SK-N-SH (cell line): Measurements from ENCODE around the gene MB21D2. TPM values are rescaled to one million over a fixed set of nuclear protein-coding genes. Genes with fewer than 3 reads are reported as not detected.

Experiments used
- CTCF ChIA-PET: fragments of 300-600, 350-600 bp; formaldehyde crosslinking; extraction: SDS; loops from one replicate; lab custom pipeline; 2021; lab: Yijun Ruan, JAX
- POLR2A ChIA-PET: fragments of 350-600 bp; sonication (Branson Sonifier 250); formaldehyde crosslinking; extraction: SDS; loops from one replicate; lab custom pipeline; 2020; ENCODE audit warnings: antibody characterized with exemption, inconsistent platforms; lab: Yijun Ruan, JAX
- DNase-seq: peaks from one replicate; pipeline ENCODE4 v3.0.0; 2012
- H2AFZ ChIP-seq: fragments of 200-600 bp; sonication (generic); 2 replicates; pipeline ENCODE4 v1.8.1; 2016; ENCODE audit warnings: antibody characterized with exemption, mild to moderate bottlenecking, low read depth
- H3F3A ChIP-seq: fragments of 200-600 bp; sonication (generic); replicated peaks from 2 replicates; pipeline ENCODE3; 2016; ENCODE audit warnings: antibody characterized with exemption, mild to moderate bottlenecking; ENCODE audit not compliant: insufficient read depth
- H3K27ac ChIP-seq, 2 experiments: fragments of 200-500 bp in 1 of 2; fragments of 200-600 bp in 1 of 2; sonication (Bioruptor generic) in 1 of 2; sonication (generic), shearing (Covaris generic) in 1 of 2; 2 replicates each; pipeline versions ENCODE4 v1.5.1 to v1.6.1; 2014 to 2016; ENCODE audit warnings: low read depth in 2 of 2, inconsistent platforms in 1 of 2, low read length in 1 of 2, mild to moderate bottlenecking in 1 of 2, mixed read lengths in 1 of 2
- H3K27me3 ChIP-seq: fragments of 200-600 bp; sonication (generic), shearing (Covaris generic); 2 replicates; pipeline ENCODE4 v1.6.1; 2016; ENCODE audit warnings: mixed run types; ENCODE audit not compliant: insufficient read depth
- H3K36me3 ChIP-seq, 2 experiments: fragments of 200-500 bp in 1 of 2; fragments of 200-600 bp in 1 of 2; sonication (Bioruptor generic) in 1 of 2; sonication (generic) in 1 of 2; replicated peaks in 1 of 2; 2 replicates each; pipeline versions ENCODE3 to v1.5.1; 2014 to 2016; ENCODE audit warnings: low read length in 1 of 2, mild to moderate bottlenecking in 1 of 2; ENCODE audit not compliant: insufficient read depth in 2 of 2, control insufficient read depth in 1 of 2
- H3K4me1 ChIP-seq, 2 experiments: fragments of 200-500 bp in 1 of 2; fragments of 200-600 bp in 1 of 2; sonication (Bioruptor generic) in 1 of 2; sonication (generic), shearing (Covaris generic) in 1 of 2; 2 replicates each; pipeline versions ENCODE4 v1.5.1 to v1.6.1; 2014 to 2016; ENCODE audit warnings: low read depth in 1 of 2, low read length in 1 of 2, mixed run types in 1 of 2; ENCODE audit not compliant: insufficient read depth in 2 of 2, control insufficient read depth in 1 of 2
- H3K4me2 ChIP-seq: fragments of 200-600 bp; sonication (generic), shearing (Covaris generic); 2 replicates; pipeline ENCODE4 v1.6.1; 2017; ENCODE audit warnings: mixed run types
- H3K4me3 ChIP-seq, 2 experiments: fragments of 200-500 bp in 1 of 2; fragments of 200-600 bp in 1 of 2; sonication (Bioruptor generic) in 1 of 2; sonication (generic), shearing (Covaris generic) in 1 of 2; 2 replicates each; pipeline versions ENCODE4 v1.5.1 to v1.8.1; 2014 to 2016; ENCODE audit warnings: low read depth in 2 of 2, inconsistent platforms in 1 of 2, low read length in 1 of 2, mild to moderate bottlenecking in 1 of 2, mixed read lengths in 1 of 2, moderate library complexity in 1 of 2
- H3K79me2 ChIP-seq: fragments of 200-600 bp; sonication (generic); 2 replicates; pipeline ENCODE4 v1.8.1; 2017; ENCODE audit warnings: mild to moderate bottlenecking; ENCODE audit not compliant: insufficient read depth
- H3K9ac ChIP-seq: fragments of 200-600 bp; sonication (generic); 2 replicates; pipeline ENCODE4 v1.6.1; 2017; ENCODE audit warnings: mixed run types
- H3K9me2 ChIP-seq: fragments of 200-600 bp; sonication (generic); 2 replicates; pipeline ENCODE4 v1.6.1; 2017; ENCODE audit warnings: mixed run types
- H3K9me3 ChIP-seq: fragments of 200-600 bp; sonication (generic); 2 replicates; pipeline ENCODE4 v1.6.1; 2017; ENCODE audit warnings: mixed run types, mild to moderate bottlenecking, moderate library complexity
- H4K20me1 ChIP-seq: fragments of 200-600 bp; sonication (generic); 2 replicates; pipeline ENCODE4 v1.6.1; 2017; ENCODE audit warnings: mild to moderate bottlenecking, mixed run types; ENCODE audit not compliant: insufficient read depth
- CTCF ChIP-seq: fragments of 200-600 bp; sonication (generic); IDR thresholded peaks from 2 replicates; pipeline ENCODE4 v1.6.1; 2017; ENCODE audit warnings: antibody characterized with exemption, mild to moderate bottlenecking, moderate library complexity
- ELF1 ChIP-seq: IDR thresholded peaks from 2 replicates; pipeline ENCODE4 v1.4.0; 2012
- EP300 ChIP-seq, 2 experiments: IDR thresholded peaks; 2 replicates each; pipeline versions ENCODE4 v1.4.0 to v1.6.1; 2012; ENCODE audit warnings: borderline replicate concordance in 1 of 2, low read depth in 1 of 2, low read length in 1 of 2
- EZH2phosphoT487 ChIP-seq: fragments of 200-600 bp; sonication (generic); IDR thresholded peaks from 2 replicates; pipeline ENCODE4 v1.6.1; 2017; ENCODE audit warnings: low read depth, mixed run types, mild to moderate bottlenecking, antibody characterized with exemption, moderate library complexity, borderline replicate concordance
- GABPA ChIP-seq: IDR thresholded peaks from 2 replicates; pipeline ENCODE4 v1.4.0; 2012; ENCODE audit warnings: low read depth, mild to moderate bottlenecking
- JUND ChIP-seq: IDR thresholded peaks from 2 replicates; pipeline ENCODE4 v1.4.0; 2012
- MEF2A ChIP-seq: IDR thresholded peaks from 2 replicates; pipeline ENCODE4 v1.4.0; 2012; ENCODE audit warnings: low read depth, borderline replicate concordance
- MXI1 ChIP-seq: IDR thresholded peaks from 2 replicates; pipeline ENCODE4 v1.6.1; 2012; ENCODE audit warnings: mild to moderate bottlenecking, low read depth, low read length, improper control_type of control experiment
- POLR2AphosphoS5 ChIP-seq: IDR thresholded peaks from 2 replicates; pipeline ENCODE4 v1.6.1; 2012; ENCODE audit warnings: low read depth, low read length
- RCOR1 ChIP-seq: fragments of 150-350 bp; IDR thresholded peaks from 2 replicates; pipeline ENCODE4 v1.6.1; 2017; ENCODE audit warnings: antibody characterized with exemption, low read length
- RFX5 ChIP-seq: IDR thresholded peaks from 2 replicates; pipeline ENCODE4 v1.6.1; 2012; ENCODE audit warnings: mild to moderate bottlenecking, improper control_type of control experiment, low read length
- SMC3 ChIP-seq: IDR thresholded peaks from 2 replicates; pipeline ENCODE4 v1.6.1; 2012; ENCODE audit warnings: low read depth, low read length, improper control_type of control experiment
- TCF12 ChIP-seq: IDR thresholded peaks from 2 replicates; pipeline ENCODE4 v1.4.0; 2012
- TEAD4 ChIP-seq: IDR thresholded peaks from 2 replicates; pipeline ENCODE4 v1.4.0; 2012; ENCODE audit warnings: mild to moderate bottlenecking, borderline replicate concordance; ENCODE audit not compliant: insufficient read depth
- USF2 ChIP-seq: fragments of 150-350 bp; IDR thresholded peaks from 2 replicates; pipeline ENCODE4 v1.6.1; 2017; ENCODE audit warnings: antibody characterized with exemption, low read length, low read depth, borderline replicate concordance
- YY1 ChIP-seq: IDR thresholded peaks from 2 replicates; pipeline ENCODE4 v1.4.0; 2012; ENCODE audit warnings: low read depth, mild to moderate bottlenecking
- WGBS: methylation state at CpG from one replicate; pipeline ENCODE4 v1.1.6; 2017; ENCODE audit warnings: low lambda C conversion rate; 5-methylcytosine and 5-hydroxymethylcytosine counted together
- polyA plus RNA-seq, 3 experiments: library from polyadenylated mRNA; depleted of rRNA; stranded (reverse); fragments of >200 nt; gene quantifications; 2 replicates each; pipeline ENCODE4 v1.2.3, GENCODE V29; 2012
- TF ChIP-seq, protein P1 (sequence below): IDR thresholded peaks from 2 replicates; pipeline ENCODE4 v1.4.0; 2012; ENCODE audit warnings: low read depth, borderline replicate concordance
- TF ChIP-seq, protein P2 (sequence below): IDR thresholded peaks from 2 replicates; pipeline ENCODE4 v1.4.0; 2012; ENCODE audit warnings: low read depth, borderline replicate concordance
- TF ChIP-seq, protein P3 (sequence below): fragments of 150-350 bp; IDR thresholded peaks from 2 replicates; pipeline ENCODE4 v1.6.1; 2016; ENCODE audit warnings: mild to moderate bottlenecking, low read depth, low read length

MB21D2 gene
- polyA plus RNA-seq, 1 of the 3 experiments (the other 2 are of a cell fraction): 12.7 TPM

- H3K27me3 ChIP-seq: no peaks in the 10 kb centered on the region
- no peaks in the 10 kb centered on the region for H4K20me1 ChIP-seq
- H3K36me3 ChIP-seq: no peaks in the 10 kb centered on the region
- 86% methylated on average over 6 of the region's 6 CpGs for WGBS
- ChIA-PET POLR2A (no interaction called here), CTCF (no interaction called here)
- H3K9me3 ChIP-seq: no peaks in the 10 kb centered on the region
- no peak overlapping the region for H3K4me3 ChIP-seq
- H3K9ac ChIP-seq: no peak overlapping the region
- peaks cover 0 to 7% of the 10 kb centered on the region in 2 experiments; a peak in 1 of 4 replicates for H3K4me1 ChIP-seq
- no peak overlapping the region for H2AFZ ChIP-seq
- DNase-seq: no peak
- H3K79me2 ChIP-seq: no peaks in the 10 kb centered on the region
- no peaks in the 10 kb centered on the region for H3F3A ChIP-seq
- H3K27ac ChIP-seq: no peak overlapping the region
- H3K9me2 ChIP-seq: no peaks in the 10 kb centered on the region
- no peak overlapping the region for H3K4me2 ChIP-seq
- TF ChIP-seq USF2 (no peak), YY1 (no peak), EZH2phosphoT487 (no peak), TCF12 (no peak), JUND (no peak), GABPA (no peak), MXI1 (no peak), RCOR1 (no peak), EP300 (IDR thresholded peaks at IDR 0.05; ENCODE audit: borderline replicate concordance in 1 of 2, low read depth in 1 of 2, low read length in 1 of 2) (no peak), RFX5 (no peak)
- TF ChIP-seq, protein P1, sequence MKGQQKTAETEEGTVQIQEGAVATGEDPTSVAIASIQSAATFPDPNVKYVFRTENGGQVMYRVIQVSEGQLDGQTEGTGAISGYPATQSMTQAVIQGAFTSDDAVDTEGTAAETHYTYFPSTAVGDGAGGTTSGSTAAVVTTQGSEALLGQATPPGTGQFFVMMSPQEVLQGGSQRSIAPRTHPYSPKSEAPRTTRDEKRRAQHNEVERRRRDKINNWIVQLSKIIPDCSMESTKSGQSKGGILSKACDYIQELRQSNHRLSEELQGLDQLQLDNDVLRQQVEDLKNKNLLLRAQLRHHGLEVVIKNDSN: no peak
- TF ChIP-seq, protein P2, sequence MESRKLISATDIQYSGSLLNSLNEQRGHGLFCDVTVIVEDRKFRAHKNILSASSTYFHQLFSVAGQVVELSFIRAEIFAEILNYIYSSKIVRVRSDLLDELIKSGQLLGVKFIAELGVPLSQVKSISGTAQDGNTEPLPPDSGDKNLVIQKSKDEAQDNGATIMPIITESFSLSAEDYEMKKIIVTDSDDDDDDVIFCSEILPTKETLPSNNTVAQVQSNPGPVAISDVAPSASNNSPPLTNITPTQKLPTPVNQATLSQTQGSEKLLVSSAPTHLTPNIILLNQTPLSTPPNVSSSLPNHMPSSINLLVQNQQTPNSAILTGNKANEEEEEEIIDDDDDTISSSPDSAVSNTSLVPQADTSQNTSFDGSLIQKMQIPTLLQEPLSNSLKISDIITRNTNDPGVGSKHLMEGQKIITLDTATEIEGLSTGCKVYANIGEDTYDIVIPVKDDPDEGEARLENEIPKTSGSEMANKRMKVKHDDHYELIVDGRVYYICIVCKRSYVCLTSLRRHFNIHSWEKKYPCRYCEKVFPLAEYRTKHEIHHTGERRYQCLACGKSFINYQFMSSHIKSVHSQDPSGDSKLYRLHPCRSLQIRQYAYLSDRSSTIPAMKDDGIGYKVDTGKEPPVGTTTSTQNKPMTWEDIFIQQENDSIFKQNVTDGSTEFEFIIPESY: no peak
- TF ChIP-seq, protein P3, sequence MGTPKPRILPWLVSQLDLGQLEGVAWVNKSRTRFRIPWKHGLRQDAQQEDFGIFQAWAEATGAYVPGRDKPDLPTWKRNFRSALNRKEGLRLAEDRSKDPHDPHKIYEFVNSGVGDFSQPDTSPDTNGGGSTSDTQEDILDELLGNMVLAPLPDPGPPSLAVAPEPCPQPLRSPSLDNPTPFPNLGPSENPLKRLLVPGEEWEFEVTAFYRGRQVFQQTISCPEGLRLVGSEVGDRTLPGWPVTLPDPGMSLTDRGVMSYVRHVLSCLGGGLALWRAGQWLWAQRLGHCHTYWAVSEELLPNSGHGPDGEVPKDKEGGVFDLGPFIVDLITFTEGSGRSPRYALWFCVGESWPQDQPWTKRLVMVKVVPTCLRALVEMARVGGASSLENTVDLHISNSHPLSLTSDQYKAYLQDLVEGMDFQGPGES: no peak
Observed at GRCh38 chr3:192928720-192929119, 11.1 kb upstream of the MB21D2 start.

GRCh38 chr3:192928016-192928415 is 10.4 kb upstream of the MB21D2 start:
- Histone ChIP-seq H3K27me3 (no peaks in the 10 kb centered on the region), H4K20me1 (no peaks in the 10 kb centered on the region), H3K36me3 (no peaks in the 10 kb centered on the region), H2AFZ (no peak overlapping the region), H3K9ac (no peak overlapping the region), H3K4me2 (no peak overlapping the region), H3K79me2 (no peaks in the 10 kb centered on the region), H3K27ac (no peak overlapping the region), H3K4me3 (no peak overlapping the region), H3F3A (no peaks in the 10 kb centered on the region), H3K9me2 (no peaks in the 10 kb centered on the region), H3K9me3 (no peaks in the 10 kb centered on the region), H3K4me1 (peaks cover 0 to 7% of the 10 kb centered on the region in 2 experiments; a peak in 1 of 4 replicates)
- no peak for DNase-seq
- ChIA-PET POLR2A (no interaction called here), CTCF (interaction anchor here (1.0 kb wide), 1 partner anchor 111 kb away, joined by 4 read pairs; no protein-coding TSS in a partner anchor)
- no peak for TF ChIP-seq RFX5
- no peak for TF ChIP-seq ELF1
- no peak for TF ChIP-seq CTCF
- TF ChIP-seq, protein P1: no peak
- TF ChIP-seq MEF2A: no peak
- TF ChIP-seq SMC3: no peak
- no peak for TF ChIP-seq TEAD4
- TF ChIP-seq JUND: no peak
- TF ChIP-seq, protein P3: no peak
- no peak for TF ChIP-seq POLR2AphosphoS5
